CD4-positive, alpha-beta T cell treated with Interleukin-17A for 1 hour (primary cell): Measurements from ENCODE around the gene OSM.

Experiments
- DNase-seq: peaks from one replicate; pipeline ENCODE4 v3.0.0-alpha.2; 2020

The OSM gene

DNA sequence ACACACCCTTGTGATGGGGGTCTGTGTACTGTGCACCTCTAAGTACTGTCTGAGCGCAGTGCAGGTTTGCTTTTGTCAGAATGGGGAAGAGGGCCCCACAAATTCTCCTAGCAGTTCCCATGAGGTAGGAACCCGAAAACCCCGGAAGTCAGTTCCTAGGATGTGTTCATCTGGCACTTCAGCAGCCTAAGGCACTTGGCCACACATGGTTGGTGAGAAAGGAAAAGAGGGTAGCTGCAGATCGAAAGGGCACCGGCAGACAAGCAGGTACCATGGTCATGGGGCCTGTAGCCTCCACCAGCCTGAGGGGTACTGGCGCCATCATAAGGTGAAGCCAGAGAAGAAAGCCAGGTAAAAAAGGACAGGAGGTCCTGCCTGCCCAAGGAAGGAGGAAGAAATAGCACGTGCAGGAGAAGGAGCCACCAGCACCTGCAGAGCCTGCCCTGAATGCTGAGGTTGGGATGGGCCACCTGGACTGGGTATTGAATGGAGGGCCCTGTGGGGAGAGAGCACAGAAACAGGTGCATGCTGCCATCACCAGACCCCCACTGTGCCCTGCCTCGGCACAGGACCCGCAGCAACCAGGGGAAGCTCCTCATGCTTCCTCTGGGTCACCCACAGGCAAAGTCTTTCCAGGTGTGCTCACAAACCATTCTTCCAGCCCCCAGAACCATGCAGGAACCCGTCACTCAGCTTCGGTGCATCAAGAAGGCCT is 30.8 kb upstream of the OSM start:
- no peak for DNase-seq

- no peak for DNase-seq
Measured at GRCh38 chr22:30296833-30297232, 30.2 kb upstream of the OSM start.

- DNase-seq, result no peak
Measured at GRCh38 chr22:30296324-30296723, 29.7 kb upstream of the OSM start.

DNA sequence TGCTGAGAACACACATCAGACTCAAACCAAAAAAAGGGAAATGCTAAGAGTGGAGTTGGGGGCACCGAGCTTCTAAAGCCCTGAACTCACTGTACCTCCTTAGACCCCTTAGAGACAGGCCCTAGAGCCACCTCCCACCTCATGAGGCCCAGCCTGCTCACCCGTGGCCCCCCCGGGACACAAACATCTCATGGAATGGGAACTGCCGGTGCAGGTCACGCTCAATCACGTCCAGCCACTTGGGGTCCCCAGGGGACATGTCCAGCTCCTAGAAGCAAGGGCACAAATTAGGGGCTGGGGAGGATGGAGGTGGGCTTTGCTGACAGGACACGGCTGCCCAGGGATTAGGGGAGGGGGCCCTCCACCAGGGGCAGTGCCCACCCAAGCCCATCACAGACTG is 28.9 kb upstream of the OSM start:
- no peak for DNase-seq

DNA sequence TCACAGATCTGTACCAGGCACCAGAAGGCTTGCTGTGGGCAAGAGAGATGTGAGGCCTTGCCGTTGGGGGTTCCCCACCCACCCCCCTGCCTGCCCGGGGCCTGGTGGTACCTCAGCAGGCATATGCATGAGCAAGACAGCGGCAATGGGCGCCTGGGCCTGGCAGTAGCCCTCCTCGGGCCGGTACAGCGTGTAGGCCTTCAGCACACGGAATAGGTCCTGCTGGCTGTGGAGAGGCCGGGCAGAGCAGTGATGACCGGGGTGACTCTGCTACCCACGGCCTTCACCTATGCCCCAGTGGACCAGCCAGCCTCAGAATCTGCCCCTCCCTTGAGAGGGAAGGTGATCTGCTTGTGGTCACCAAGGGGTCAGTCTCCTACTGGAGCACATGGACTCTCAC is 28.2 kb upstream of the OSM start:
- DNase-seq, result no peak

DNA sequence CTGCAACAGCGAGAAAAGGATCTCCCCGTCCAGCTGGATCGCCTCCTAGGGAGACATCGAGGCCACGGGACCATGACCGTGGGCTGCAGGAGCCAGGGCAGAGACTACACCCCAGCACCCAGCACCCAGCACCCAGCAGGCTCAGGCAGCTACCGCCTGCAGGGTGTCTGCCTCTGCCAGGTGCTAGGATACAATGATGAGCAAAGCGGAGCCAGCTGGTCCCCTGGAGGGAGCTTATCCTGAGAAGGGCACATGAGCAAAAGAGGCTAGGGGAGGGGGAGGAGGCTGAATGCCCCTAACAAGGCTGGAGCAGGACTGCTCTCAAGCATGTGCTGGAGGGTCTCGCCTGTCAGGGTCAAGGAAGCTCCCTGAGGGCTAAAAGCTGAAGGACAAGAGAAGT is 27.4 kb upstream of the OSM start:
- no peak for DNase-seq

GRCh38 chr22:30293026-30293425 is 26.4 kb upstream of the OSM start:
- no peak for DNase-seq

DNA sequence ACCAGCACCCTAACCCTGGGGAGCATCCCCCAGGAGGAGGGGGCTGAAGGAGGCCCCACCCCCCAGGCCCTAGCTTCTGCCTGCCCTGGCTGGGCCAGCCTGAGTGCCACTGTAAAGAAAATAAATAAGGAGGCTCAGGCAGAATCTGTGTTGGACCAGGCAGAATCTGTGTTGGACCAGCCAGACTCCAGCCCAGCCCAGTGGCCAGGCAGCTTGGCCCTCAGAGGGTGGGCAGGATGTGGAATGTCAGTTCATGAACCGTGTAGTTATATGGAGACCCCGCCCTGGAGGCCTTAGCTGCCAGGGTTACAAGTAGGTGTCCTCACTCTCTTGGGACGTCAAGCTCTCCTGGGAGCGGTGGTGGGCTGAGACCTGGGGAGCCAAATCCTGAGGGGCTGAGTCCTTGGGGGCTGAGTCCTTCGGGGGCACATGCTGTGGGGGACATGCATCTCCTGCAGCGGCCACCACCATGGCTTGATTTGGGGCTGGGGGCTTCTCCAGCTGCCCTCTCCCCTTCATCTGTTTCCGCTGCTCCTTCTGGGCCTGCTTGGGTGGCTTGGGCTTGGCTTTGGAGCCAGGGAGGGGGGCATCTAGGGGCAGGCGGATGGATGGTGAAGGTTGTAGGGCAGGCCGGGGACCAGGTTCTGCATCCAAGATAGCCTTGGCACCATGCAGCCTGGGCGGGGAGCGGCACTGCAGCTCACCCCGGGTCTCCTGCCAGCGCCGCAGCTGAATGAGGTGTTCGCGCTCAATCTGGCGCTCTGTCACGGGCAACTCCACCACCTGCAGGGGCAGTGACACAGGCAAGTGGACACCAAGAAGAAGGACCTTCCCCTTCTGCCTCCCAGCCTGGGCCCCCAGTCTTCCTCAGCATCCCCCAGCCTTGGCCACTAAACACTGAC is 25.7 kb upstream of the OSM start:
- no peak for DNase-seq

- no peak for DNase-seq
Measured at GRCh38 chr22:30291058-30291892, 24.6 kb upstream of the OSM start.

- DNase-seq, result no peak
Measured at GRCh38 chr22:30290342-30291057, 23.8 kb upstream of the OSM start.

DNA sequence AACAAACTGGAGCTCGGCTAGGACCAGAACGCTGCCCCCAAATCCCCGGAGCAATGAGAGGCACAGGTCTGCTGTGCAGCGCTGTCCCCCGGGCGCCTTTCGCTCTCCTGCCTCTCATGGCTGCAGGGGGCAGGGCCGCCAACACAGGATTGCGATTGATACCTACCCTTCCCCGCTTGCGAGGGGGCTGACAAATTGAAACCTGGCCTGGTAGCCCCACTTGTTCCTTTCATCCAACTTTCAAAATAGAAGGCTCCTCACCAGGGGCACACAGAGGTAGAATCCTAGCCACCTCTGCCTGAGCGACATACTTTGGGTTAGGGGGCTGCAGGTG is 23.3 kb upstream of the OSM start:
- no peak for DNase-seq

- peak; percentile 90 for DNase-seq
Measured at GRCh38 chr22:30289141-30289979, 22.7 kb upstream of the OSM start, which contains the start of gene CASTOR1. Gene CASTOR1 (minus strand): TSS chr22:30289505. CDS start chr22:30289497, 8 bp downstream.

DNA sequence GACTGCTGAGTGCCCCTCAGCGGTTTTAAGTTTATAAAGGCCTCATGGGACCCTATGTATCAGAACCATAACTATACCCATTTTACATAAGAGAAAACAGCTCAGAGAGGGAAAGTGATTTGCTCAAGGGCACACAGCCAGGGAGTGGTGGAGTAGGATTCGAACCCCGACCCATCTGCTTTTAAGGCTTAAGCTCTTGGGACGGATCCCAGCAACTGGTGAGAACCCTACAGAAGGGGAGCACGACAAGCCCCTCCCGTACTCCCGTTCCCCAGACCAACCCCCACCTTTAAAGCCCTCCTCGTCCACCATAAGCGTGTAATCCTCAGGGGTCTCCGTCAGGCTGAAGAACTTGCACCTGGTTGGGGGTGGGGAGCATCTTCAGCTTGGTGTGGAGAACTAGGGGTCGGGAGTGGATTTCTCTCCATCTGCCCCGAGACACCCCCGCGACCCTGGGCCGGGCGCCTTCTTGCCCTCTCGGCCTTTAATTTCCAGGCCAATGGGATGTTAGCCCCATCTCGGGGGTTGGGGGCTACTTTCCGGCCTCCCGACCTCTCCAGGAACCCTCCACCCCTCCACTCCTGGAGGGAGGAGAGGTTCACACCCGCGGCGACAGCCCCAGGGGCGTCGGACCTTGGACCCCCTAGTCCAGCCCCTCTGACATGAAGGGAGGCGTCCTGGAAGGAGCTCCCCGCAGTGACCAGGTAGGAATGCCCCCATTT is 21.9 kb upstream of the OSM start:
- no peak for DNase-seq

- DNase-seq, result peak; percentile 91
Measured at GRCh38 chr22:30287648-30288418, 21.2 kb upstream of the OSM start.

DNA sequence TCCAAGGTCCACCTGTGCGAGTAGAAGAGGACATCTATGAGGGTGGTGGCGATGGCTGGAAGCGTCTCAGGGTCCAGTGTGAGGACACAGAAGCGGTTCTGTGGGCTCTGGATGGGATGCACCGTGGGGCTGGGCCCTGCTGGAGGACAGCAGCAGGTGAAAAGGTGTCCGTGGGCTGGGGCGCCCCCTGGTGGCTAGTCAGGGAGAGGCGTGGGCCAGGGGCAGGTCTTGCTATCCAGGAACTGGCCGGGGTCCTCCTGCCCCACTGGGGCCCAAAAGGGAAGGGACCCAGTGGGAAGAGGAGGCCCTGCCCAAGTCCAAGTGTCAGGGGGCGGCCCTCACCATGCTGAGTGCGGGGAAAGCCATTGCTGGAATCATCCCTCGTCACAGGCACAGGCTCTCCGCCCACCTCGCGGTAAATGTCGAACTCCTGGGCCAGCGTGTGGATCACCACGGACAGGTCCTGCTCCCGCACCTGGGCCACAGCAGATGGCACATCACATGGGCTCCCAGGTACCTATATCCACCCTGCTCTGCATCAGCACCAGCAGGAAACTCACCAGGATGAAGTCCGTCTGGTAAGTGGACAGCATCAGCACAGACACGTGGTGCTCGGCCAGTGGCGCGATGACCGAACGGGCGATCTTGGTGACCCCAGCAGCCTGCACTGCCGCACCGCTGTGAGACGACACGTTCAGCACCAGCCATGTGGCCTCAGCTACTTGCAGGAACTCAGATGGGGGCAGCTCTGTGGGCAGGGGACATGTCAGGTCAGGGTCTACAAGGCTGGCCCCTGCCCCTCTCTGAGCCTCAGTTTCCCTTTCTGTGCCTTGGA is 20.4 kb upstream of the OSM start:
- peak; percentile 87 for DNase-seq

- no peak for DNase-seq
Measured at GRCh38 chr22:30286331-30286730, 19.7 kb upstream of the OSM start.

GRCh38 chr22:30285846-30286200 is 19.2 kb upstream of the OSM start:
- DNase-seq, result no peak

DNA sequence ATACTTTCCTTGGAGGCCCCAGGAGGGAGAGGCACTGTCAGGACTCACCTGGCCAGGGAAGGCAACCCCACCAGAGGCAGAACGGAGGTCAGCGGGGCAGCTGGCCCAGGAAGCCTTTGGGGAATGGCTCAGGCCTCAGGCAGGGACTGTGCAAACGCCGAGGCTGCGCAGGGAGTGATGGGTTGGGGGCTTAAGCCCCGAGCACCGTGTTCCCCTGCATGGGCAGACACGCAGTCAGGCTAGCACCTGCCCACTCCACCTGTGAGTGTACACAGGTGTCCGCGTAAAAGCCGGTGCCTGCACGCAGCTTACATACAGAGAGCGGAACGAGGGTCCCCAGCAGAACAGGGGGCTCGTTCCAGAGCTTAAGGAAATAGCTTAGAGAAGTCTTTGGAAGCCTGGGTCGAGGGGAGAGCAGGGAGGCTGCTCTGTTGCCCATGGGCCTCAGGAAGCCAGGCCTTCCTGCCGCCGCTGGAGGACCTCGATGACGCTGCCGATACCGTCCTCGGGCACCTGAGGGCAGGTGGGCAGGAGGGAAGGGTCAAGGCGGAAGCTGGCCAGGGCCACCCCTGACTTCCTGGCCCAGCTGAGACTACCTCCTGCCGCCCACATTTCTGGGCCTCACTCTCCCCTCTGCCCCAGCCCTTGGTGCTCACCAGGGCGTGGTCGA is 18.7 kb upstream of the OSM start:
- DNase-seq, result no peak

- DNase-seq, result no peak
Measured at GRCh38 chr22:30284666-30285065, 18.0 kb upstream of the OSM start.
